ENCODE measurements around the gene KNSTRN. TPM values are rescaled to one million over a fixed set of nuclear protein-coding genes. Genes with fewer than 3 reads are reported as not detected.

KNSTRN gene
- total and polyA plus RNA-seq, 2 experiments from 2014 or later = 67.9 to 80.4 TPM

DNA sequence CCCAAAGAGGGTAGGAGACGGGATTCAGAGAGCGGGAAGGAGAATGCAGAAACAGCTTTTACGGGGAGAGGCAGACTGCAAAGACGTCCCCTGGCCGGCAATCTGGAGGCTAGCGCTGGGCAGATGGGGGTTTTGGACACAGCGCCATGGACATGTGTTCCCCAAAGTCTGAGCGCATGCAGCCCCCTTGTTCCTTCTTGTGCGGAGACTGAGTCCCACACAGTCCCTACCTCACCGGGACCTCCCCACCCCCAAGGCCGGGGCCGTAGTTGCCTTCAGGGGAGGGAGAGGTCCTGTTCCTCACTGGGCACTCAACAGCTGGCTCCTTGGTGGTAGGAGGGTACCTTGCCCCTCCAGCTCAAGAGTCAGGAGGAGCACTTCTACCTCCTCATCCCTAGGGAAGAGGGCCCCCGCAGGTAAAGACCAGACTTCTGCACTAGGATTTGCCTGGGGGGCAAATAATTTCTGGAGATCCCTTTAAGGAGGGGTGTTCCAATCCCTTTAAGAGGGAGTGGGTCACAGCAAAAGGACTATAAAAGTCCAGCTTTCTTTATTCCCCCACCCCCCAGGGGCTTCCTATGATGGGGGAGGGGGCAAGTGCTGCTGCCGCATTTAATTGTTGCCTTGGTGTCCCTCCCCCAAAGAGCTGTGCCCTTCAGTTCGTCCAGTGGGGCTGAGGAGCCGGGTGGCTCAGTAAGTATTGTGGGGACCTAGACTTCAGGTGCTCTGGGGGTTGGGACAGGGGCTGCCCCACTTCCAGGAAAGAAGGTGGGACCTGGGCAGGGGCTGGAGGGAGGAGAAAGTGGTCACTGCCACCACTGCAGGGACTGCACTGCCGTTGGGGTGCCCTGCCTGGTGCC is 54.6 kb downstream of the KNSTRN start:
- peaks cover 7% of the 10 kb centered on the region for H3K79me2 ChIP-seq (replicated peaks; ENCODE audit: insufficient read depth)
- H3K4me1 Mint-ChIP-seq = peaks cover 38% of the 10 kb centered on the region
- H3K36me3 Mint-ChIP-seq (ENCODE audit: low read depth) = no peaks in the 10 kb centered on the region; the same call in 2 of the 3 replicates
- no peaks in the 10 kb centered on the region; the same call in 2 of the 3 replicates for H3K9me3 Mint-ChIP-seq
- peak overlapping the region; percentile 94 for H3K4me3 Mint-ChIP-seq
- no peaks in the 10 kb centered on the region for H3K36me3 ChIP-seq (ENCODE audit: insufficient read depth)
- H4K20me1 ChIP-seq (replicated peaks; ENCODE audit: insufficient read depth) = no peaks in the 10 kb centered on the region
- peak overlapping the region; percentile 94 for H2AFZ ChIP-seq
- TF ChIP-seq ZNF331 (CRISPR knock-in tag; IDR thresholded peaks at IDR 0.05; ENCODE audit: low read depth) (no peak), CTCF (conservative IDR thresholded peaks at IDR 0.05; ENCODE audit: low read depth in 2 of 2) (peak in 1 of 2 experiments; percentile 47; a peak in 2 of 4 replicates), ZNF462 (CRISPR knock-in tag; IDR thresholded peaks at IDR 0.05) (no peak), POLR2AphosphoS5 (IDR thresholded peaks at IDR 0.05; ENCODE audit: low read depth) (peak; percentile 9; the same call in 1 of the 2 replicates), ZNF114 (CRISPR knock-in tag; IDR thresholded peaks at IDR 0.05) (no peak)
- peaks cover 45% of the 10 kb centered on the region for H3K27me3 Mint-ChIP-seq (ENCODE audit: insufficient read depth, low read depth, poor library complexity)
- DNase-seq (ENCODE audit: low spot score) (peak; percentile 48), ATAC-seq (peak; percentile 0)
- H3K27ac ChIP-seq (ENCODE audit: low read depth) = no peak overlapping the region
- H3K4me1 ChIP-seq (ENCODE audit: insufficient read depth) = peaks cover 36% of the 10 kb centered on the region
- H3K9me2 ChIP-seq (ENCODE audit: insufficient read depth) = no peaks in the 10 kb centered on the region
- peak overlapping the region; percentile 75; the same call in 1 of the 2 replicates for H3K27ac Mint-ChIP-seq
- 0 out of 2 replicates have a peak, but pooled peaks cover 9% of the 10 kb centered on the region for H3F3A ChIP-seq (replicated peaks; ENCODE audit: low read depth)
- H3K27me3 ChIP-seq (ENCODE audit: insufficient read depth) = peaks cover 38% of the 10 kb centered on the region
- peak overlapping the region; percentile 82 for H3K4me3 ChIP-seq
- peak overlapping the region; percentile 100 for H3K4me2 ChIP-seq

All from GM23338 (cell line).